Heart left ventricle (tissue), 13 donors: Measurements from ENCODE around the gene HS6ST1.

ENCODE experiments used
- CTCF ChIP-seq, 12 donors: fragments of 200-600 bp; sonication (generic) in 4 of 12; IDR thresholded peaks; one replicate each; pipeline versions ENCODE4 v1.5.0 to v1.8.0; 2018 to 2022; ENCODE audit warnings: antibody characterized with exemption in 12 of 12, mild to moderate bottlenecking in 5 of 12
- POLR2A ChIP-seq, 2 donors: fragments of 450-650 bp; IDR thresholded peaks; one replicate each; pipeline ENCODE4 v1.6.1; 2017; ENCODE audit warnings: antibody characterized with exemption in 2 of 2, mild to moderate bottlenecking in 2 of 2, moderate library complexity in 2 of 2
- donor health status: ischemic (EF 13 %, LVEDD 7.1; RV severe dilation, severe dysfunction).
- donor health status: DM: no; HTN: yes; CAD: no.
- donor health status: DM: no; HTN: no; CAD: no.
- donor health status: ischemic (EF 25% LVEDD 6.9; RV normal size, moderate dysfunction).
- donor health status: ischemic (EF 25% LVEDD 5.7; RV mildly dilated, moderate dysfunction).
- donor health status: ischemic (EF 35%, LVEDD 5.7; RV mildly dilated, moderate dysfunction).
- donor health status: nonischemic (EF 11% LVEDD 7.7; RV severe dilation, severe dysfunction).
- donor health status: DM: yes; HTN: yes; CAD: no.
- donor health status: PGD.
- donor health status: ischemic (EF 29% LVEDD 5.4; RV normal size, mild dysfunction).
- donor health status: nonischemic (EF 23%, LVEDD 6.1; RV moderate dilation, normal function).

- no peak for TF ChIP-seq CTCF (IDR thresholded peaks at IDR 0.05)
- TF ChIP-seq POLR2A (IDR thresholded peaks at IDR 0.05): no peak
Measured at GRCh38 chr2:128289439-128289838, 29.2 kb downstream of the HS6ST1 start.
